Mesenchymal stem cell (in vitro differentiated cells and primary cell): ENCODE data around the gene TAGLN3.

Source experiments
- DNase-seq: peaks from one replicate; pipeline ENCODE4 v3.0.0-alpha.2; 2013
- H2AFZ ChIP-seq: one replicate; pipeline ENCODE4 v1.6.1; 2013; ENCODE audit warnings: low read depth, mild to moderate bottlenecking, control low read depth, inconsistent platforms, low read length, moderate library complexity
- H2AK5ac ChIP-seq: 2 replicates; pipeline ENCODE4 v1.6.1; 2013; ENCODE audit warnings: low read length, moderate library complexity, mild to moderate bottlenecking, inconsistent platforms; ENCODE audit not compliant: severe bottlenecking
- H2BK120ac ChIP-seq: one replicate; pipeline ENCODE4 v1.6.1; 2013; ENCODE audit warnings: low read depth, mild to moderate bottlenecking, inconsistent platforms, low read length, moderate library complexity
- H2BK12ac ChIP-seq, 2 experiments: one replicate each; pipeline ENCODE4 v1.6.1; 2013; ENCODE audit warnings: inconsistent platforms in 2 of 2, low read length in 2 of 2, mild to moderate bottlenecking in 2 of 2, moderate library complexity in 2 of 2, control low read depth in 1 of 2
- H2BK15ac ChIP-seq: one replicate; pipeline ENCODE4 v1.6.1; 2013; ENCODE audit warnings: mild to moderate bottlenecking, low read depth, inconsistent platforms; ENCODE audit not compliant: poor library complexity, severe bottlenecking
- H2BK5ac ChIP-seq: 2 replicates; pipeline ENCODE4 v1.6.1; 2013; ENCODE audit warnings: low read depth, mild to moderate bottlenecking, low read length, control low read depth, inconsistent platforms; ENCODE audit not compliant: poor library complexity, severe bottlenecking
- H3K14ac ChIP-seq, 2 experiments: one replicate each; pipeline ENCODE4 v1.6.1; 2013; ENCODE audit warnings: inconsistent platforms in 2 of 2, low read length in 2 of 2, control low read depth in 1 of 2, mild to moderate bottlenecking in 1 of 2, moderate library complexity in 1 of 2
- H3K18ac ChIP-seq, 2 experiments: one replicate each; pipeline ENCODE4 v1.6.1; 2013; ENCODE audit warnings: inconsistent platforms in 2 of 2, low read length in 2 of 2, control low read depth in 1 of 2, low read depth in 1 of 2, mild to moderate bottlenecking in 1 of 2
- H3K23ac ChIP-seq, 2 experiments: one replicate each; pipeline ENCODE4 v1.6.1; 2013; ENCODE audit warnings: inconsistent platforms in 2 of 2, low read length in 2 of 2, mild to moderate bottlenecking in 2 of 2, moderate library complexity in 2 of 2, control low read depth in 1 of 2
- H3K27ac ChIP-seq: 2 replicates; pipeline ENCODE4 v1.5.1; 2013; ENCODE audit warnings: mild to moderate bottlenecking, moderate library complexity, low read length, control low read depth, inconsistent platforms; ENCODE audit not compliant: poor library complexity, severe bottlenecking
- H3K27me3 ChIP-seq, 2 experiments: 2 replicates each; pipeline versions ENCODE4 v1.6.1 to v1.7.0; 2013; ENCODE audit warnings: low read length in 2 of 2, mild to moderate bottlenecking in 2 of 2, moderate library complexity in 2 of 2, control low read depth in 1 of 2, inconsistent platforms in 1 of 2; ENCODE audit not compliant: control insufficient read depth in 1 of 2, insufficient read depth in 1 of 2
- H3K36me3 ChIP-seq, 2 experiments: 2 replicates each; pipeline versions ENCODE4 v1.6.1 to v1.7.0; 2013; ENCODE audit warnings: low read length in 2 of 2, control low read depth in 1 of 2, inconsistent platforms in 1 of 2, low read depth in 1 of 2, mild to moderate bottlenecking in 1 of 2; ENCODE audit not compliant: insufficient read depth in 2 of 2, control insufficient read depth in 1 of 2
- H3K4ac ChIP-seq, 2 experiments: one replicate each; pipeline ENCODE4 v1.6.1; 2013; ENCODE audit warnings: inconsistent platforms in 2 of 2, low read length in 2 of 2, mild to moderate bottlenecking in 2 of 2, moderate library complexity in 2 of 2, control low read depth in 1 of 2, low read depth in 1 of 2
- H3K4me1 ChIP-seq: 2 replicates; pipeline ENCODE4 v1.6.1; 2013; ENCODE audit warnings: low read depth, low read length, control low read depth; ENCODE audit not compliant: control insufficient read depth, insufficient read depth
- H3K4me2 ChIP-seq: 2 replicates; pipeline ENCODE4 v1.6.1; 2013; ENCODE audit warnings: low read length, mild to moderate bottlenecking, inconsistent platforms; ENCODE audit not compliant: poor library complexity, severe bottlenecking
- H3K4me3 ChIP-seq, 2 experiments: 2 replicates each; pipeline versions ENCODE4 v1.5.1 to v1.7.0; 2013; ENCODE audit warnings: low read length in 2 of 2, mild to moderate bottlenecking in 2 of 2, control low read depth in 1 of 2, low read depth in 1 of 2; ENCODE audit not compliant: insufficient read depth in 1 of 2
- H3K79me1 ChIP-seq: replicated peaks from 2 replicates; pipeline ENCODE4 v1.6.1; 2013; ENCODE audit warnings: mild to moderate bottlenecking, control low read depth, low read length, inconsistent platforms; ENCODE audit not compliant: poor library complexity, severe bottlenecking
- H3K9ac ChIP-seq: 2 replicates; pipeline ENCODE4 v1.7.0; 2013; ENCODE audit warnings: mild to moderate bottlenecking, low read length, moderate library complexity
- H3K9me3 ChIP-seq: 2 replicates; pipeline ENCODE4 v1.7.0; 2013; ENCODE audit warnings: mild to moderate bottlenecking, low read length; ENCODE audit not compliant: control insufficient read depth
- H4K8ac ChIP-seq: one replicate; pipeline ENCODE4 v1.6.1; 2013; ENCODE audit warnings: inconsistent platforms, mild to moderate bottlenecking, low read length, moderate library complexity
- H4K91ac ChIP-seq: one replicate; pipeline ENCODE4 v1.6.1; 2013; ENCODE audit warnings: mild to moderate bottlenecking, low read length, inconsistent platforms
- WGBS: methylation state at CpG from one replicate; pipeline ENCODE4 v1.1.7; 2013; ENCODE audit warnings: mixed read lengths; 5-methylcytosine and 5-hydroxymethylcytosine counted together

TAGLN3 gene

DNA sequence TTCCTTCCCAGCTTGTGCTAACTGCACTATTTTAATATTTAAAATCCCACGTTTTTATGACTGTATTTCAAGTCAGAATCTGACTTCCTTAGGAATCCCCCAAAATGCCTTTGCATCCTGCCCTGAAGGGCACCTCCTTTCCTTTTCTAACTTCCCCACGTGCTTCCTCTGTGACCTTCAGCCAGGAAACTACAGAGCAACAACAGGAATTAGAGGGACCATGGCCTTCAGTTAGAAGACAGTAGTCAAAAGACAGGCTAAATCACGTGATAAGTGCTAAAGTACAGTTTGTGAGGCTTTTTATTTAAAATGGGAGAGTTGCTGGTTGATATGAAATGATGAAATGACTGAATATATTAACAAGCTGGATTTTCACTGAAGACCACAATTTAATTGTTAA, 31.7 kb upstream of the TAGLN3 start:
- Histone ChIP-seq H3K79me1 (peaks cover 2% of the 10 kb centered on the region), H3K27ac (no peak overlapping the region)

DNA sequence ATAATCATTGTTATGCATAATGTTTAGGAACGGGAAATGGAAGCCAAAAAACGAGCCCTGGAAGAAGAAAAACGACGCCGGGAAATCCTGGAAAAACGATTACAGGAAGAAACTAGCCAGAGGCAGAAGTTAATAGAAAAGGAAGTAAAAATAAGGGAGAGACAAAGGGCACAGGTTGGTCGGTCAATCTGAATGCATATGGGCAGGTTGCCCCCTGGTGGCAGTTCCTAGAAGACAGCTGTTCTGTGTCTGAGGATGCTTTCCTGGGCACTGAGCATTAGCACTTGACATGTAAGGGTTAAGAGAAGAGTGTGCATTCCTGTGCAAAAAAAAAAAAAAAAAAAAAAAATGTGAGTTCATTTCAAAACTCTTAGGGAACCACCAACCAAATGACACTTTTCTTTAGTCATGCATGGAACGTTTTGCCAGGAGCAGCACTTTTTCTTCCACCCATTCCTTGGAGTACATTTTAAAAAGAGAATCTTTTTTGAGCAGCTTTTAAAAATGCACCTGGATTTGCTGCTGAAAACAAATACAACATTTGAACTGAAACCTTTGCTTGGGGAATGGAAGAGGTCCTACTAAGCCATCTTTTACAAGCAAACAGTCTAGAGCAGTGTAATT, 31.0 kb upstream of the TAGLN3 start:
- H3K18ac ChIP-seq, result no peak overlapping the region
- no peak overlapping the region for H2BK12ac ChIP-seq
- no peaks in the 10 kb centered on the region for H3K27me3 ChIP-seq
- no peak overlapping the region for H3K4me2 ChIP-seq
- no peak overlapping the region for H2BK120ac ChIP-seq
- no peak overlapping the region for H4K91ac ChIP-seq
- H3K4me3 ChIP-seq, result no peak overlapping the region
- H3K9me3 ChIP-seq, result no peaks in the 10 kb centered on the region
- H2AK5ac ChIP-seq, result no peak overlapping the region
- H2AFZ ChIP-seq, result no peak overlapping the region
- peaks cover 2% of the 10 kb centered on the region for H3K79me1 ChIP-seq
- 21% methylated on average over 8 of the region's 8 CpGs for WGBS
- H2BK15ac ChIP-seq, result no peak overlapping the region
- H3K23ac ChIP-seq, result no peak overlapping the region
- peak; percentile 82 for DNase-seq
- no peak overlapping the region for H3K14ac ChIP-seq
- H3K36me3 ChIP-seq, result peaks cover 10 to 88% of the 10 kb centered on the region in 2 experiments
- H3K9ac ChIP-seq, result peak overlapping the region; percentile 71
- no peaks in the 10 kb centered on the region for H3K4me1 ChIP-seq
- no peak overlapping the region for H3K4ac ChIP-seq
- no peak overlapping the region for H3K27ac ChIP-seq
- H4K8ac ChIP-seq, result no peak overlapping the region
- no peak overlapping the region for H2BK5ac ChIP-seq

More for the DNA sequence above, 31.7 kb upstream of the TAGLN3 start:
- H3K23ac ChIP-seq, result no peak overlapping the region
- no peak overlapping the region for H3K18ac ChIP-seq
- H3K4ac ChIP-seq, result no peak overlapping the region
- no peak overlapping the region for H3K14ac ChIP-seq
- H2BK5ac ChIP-seq, result no peak overlapping the region
- H2BK12ac ChIP-seq, result no peak overlapping the region
- H4K8ac ChIP-seq, result no peak overlapping the region
- WGBS, result 48% methylated on average over 3 of the region's 3 CpGs
- DNase-seq, result no peak
- H4K91ac ChIP-seq, result no peak overlapping the region
- H3K4me3 ChIP-seq, result no peak overlapping the region
- peaks cover 10 to 85% of the 10 kb centered on the region in 2 experiments for H3K36me3 ChIP-seq
- H3K27me3 ChIP-seq, result no peaks in the 10 kb centered on the region
- H3K9me3 ChIP-seq, result no peaks in the 10 kb centered on the region
- peak overlapping the region; percentile 71 for H3K9ac ChIP-seq
- H3K4me2 ChIP-seq, result no peak overlapping the region
- no peak overlapping the region for H2AFZ ChIP-seq
- no peak overlapping the region for H2BK120ac ChIP-seq
- H3K4me1 ChIP-seq, result no peaks in the 10 kb centered on the region
- H2BK15ac ChIP-seq, result no peak overlapping the region
- H2AK5ac ChIP-seq, result no peak overlapping the region

DNA sequence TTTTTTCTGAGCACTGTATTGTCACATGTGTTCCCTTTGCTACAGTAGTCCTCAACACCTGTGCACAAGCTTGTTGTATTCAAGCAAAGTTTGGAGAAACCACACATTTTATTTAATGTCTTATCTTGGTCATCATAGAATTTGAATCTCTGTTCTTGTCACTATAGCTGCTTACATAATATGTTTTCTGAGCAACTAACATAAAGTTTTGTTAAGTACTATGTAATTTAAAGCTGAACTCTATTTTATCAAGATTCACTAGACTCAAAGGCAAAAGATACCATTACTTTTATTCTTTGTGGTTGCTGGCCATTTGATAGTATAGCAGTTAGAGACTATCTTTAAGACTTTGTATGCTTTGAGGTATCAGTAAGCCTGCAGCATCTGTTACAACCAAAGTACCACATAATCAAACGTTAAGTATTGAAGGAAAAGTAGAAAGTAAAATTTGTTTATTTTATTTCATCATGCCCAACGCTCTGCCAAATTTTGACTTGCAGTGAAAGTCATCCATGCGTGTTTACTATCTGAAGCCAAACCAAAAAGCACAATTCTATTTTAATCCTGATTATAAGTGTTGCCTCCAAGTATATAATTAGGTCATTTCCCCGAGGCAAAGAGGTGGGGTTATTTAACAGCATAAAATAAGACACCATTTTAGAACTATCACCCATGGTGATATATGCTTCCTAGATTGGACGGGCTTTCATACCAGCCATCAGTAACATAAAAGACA, 30.2 kb upstream of the TAGLN3 start:
- H3K4ac ChIP-seq, result no peak overlapping the region
- H2AFZ ChIP-seq, result no peak overlapping the region
- no peak overlapping the region for H3K4me3 ChIP-seq
- H3K18ac ChIP-seq, result no peak overlapping the region
- peak overlapping the region; percentile 22 for H3K9ac ChIP-seq
- H3K23ac ChIP-seq, result no peak overlapping the region
- H3K14ac ChIP-seq, result no peak overlapping the region
- H2BK12ac ChIP-seq, result no peak overlapping the region
- no peaks in the 10 kb centered on the region for H3K27me3 ChIP-seq
- H4K8ac ChIP-seq, result no peak overlapping the region
- H3K79me1 ChIP-seq, result peaks cover 2% of the 10 kb centered on the region
- H2AK5ac ChIP-seq, result no peak overlapping the region
- H4K91ac ChIP-seq, result no peak overlapping the region
- H3K4me1 ChIP-seq, result no peaks in the 10 kb centered on the region
- 94% methylated on average over 3 of the region's 5 CpGs for WGBS
- H2BK5ac ChIP-seq, result no peak overlapping the region
- no peak for DNase-seq
- no peak overlapping the region for H2BK15ac ChIP-seq
- H3K36me3 ChIP-seq, result peaks cover 10 to 94% of the 10 kb centered on the region in 2 experiments
- no peaks in the 10 kb centered on the region for H3K9me3 ChIP-seq
- H3K4me2 ChIP-seq, result no peak overlapping the region
- H3K27ac ChIP-seq, result no peak overlapping the region
- H2BK120ac ChIP-seq, result no peak overlapping the region

DNA sequence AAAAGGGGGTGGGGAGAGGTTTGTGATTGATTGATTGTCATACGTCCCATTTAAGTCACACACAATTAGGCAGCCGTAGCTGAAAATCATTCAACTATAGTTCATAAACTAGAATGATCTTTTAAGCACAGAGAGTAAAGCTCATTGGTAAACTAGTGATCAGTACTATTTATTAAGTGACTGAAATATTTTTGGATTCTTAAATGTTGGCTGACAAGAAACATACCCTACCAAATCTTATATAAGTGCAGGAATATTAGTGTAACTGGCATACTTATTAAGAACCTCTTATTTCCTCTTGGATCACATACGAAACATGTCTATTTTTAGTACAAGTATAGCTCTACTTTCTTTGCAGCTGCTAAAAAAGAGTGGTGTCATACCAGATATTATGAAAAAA, 28.3 kb upstream of the TAGLN3 start:
- Histone ChIP-seq H3K9ac (no peak overlapping the region), H3K4me1 (no peaks in the 10 kb centered on the region), H2AK5ac (no peak overlapping the region), H3K14ac (no peak overlapping the region), H2BK12ac (no peak overlapping the region), H3K23ac (no peak overlapping the region), H3K79me1 (peaks cover 2% of the 10 kb centered on the region), H2AFZ (no peak overlapping the region), H4K91ac (no peak overlapping the region), H2BK5ac (no peak overlapping the region), H3K4ac (no peak overlapping the region), H3K27ac (no peak overlapping the region), H2BK15ac (no peak overlapping the region), H3K9me3 (no peaks in the 10 kb centered on the region), H2BK120ac (no peak overlapping the region), H3K4me2 (no peak overlapping the region), H3K27me3 (no peaks in the 10 kb centered on the region), H3K36me3 (peaks cover 10 to 95% of the 10 kb centered on the region in 2 experiments), H4K8ac (no peak overlapping the region), H3K18ac (no peak overlapping the region), H3K4me3 (no peak overlapping the region)
- no peak for DNase-seq
- no CpG with 5 or more reads among the region's 3 CpGs for WGBS
